Stimulated activated naive B cell treated with anti-CD40 and anti-IgM and Interleukin-4, amounts not matched to agents 10 μg/mL and 1 μg/mL and 100 μg/mL, for 72 hours (primary cell): Measurements from ENCODE around the gene NFRKB.

Experiments used
- ATAC-seq, 2 donors: fragments of 150-1000 bp; cut with Tn5 transposase; replicated peaks; 2 replicates each; pipeline ENCODE4 v1.10.0; 2021; ENCODE audit warnings: moderate library complexity in 1 of 2
- DNase-seq: peaks from one replicate; pipeline ENCODE4 v3.0.0; 2021
- H3K27ac Mint-ChIP-seq: one replicate; pipeline ENCODE4 v1.8.0; 2022; ENCODE audit warnings: mild to moderate bottlenecking, mixed read lengths
- H3K27me3 Mint-ChIP-seq, 2 donors: one replicate each; pipeline ENCODE4 v1.8.0; 2022; ENCODE audit warnings: mixed read lengths in 2 of 2
- H3K36me3 Mint-ChIP-seq, 2 donors: one replicate each; pipeline ENCODE4 v1.8.0; 2022; ENCODE audit warnings: mixed read lengths in 2 of 2, mild to moderate bottlenecking in 1 of 2
- H3K4me1 Mint-ChIP-seq, 2 donors: one replicate each; pipeline ENCODE4 v1.8.0; 2022; ENCODE audit warnings: mixed read lengths in 2 of 2, mild to moderate bottlenecking in 1 of 2
- H3K4me3 Mint-ChIP-seq, 2 donors: one replicate each; pipeline ENCODE4 v1.8.0; 2022; ENCODE audit warnings: mild to moderate bottlenecking in 2 of 2, mixed read lengths in 2 of 2, moderate library complexity in 1 of 2
- H3K9me3 Mint-ChIP-seq, 2 donors: one replicate each; pipeline ENCODE4 v1.8.0; 2022; ENCODE audit warnings: mixed read lengths in 2 of 2, mild to moderate bottlenecking in 1 of 2

Gene NFRKB

GRCh38 chr11:129895126-129896041 is at the start of gene NFRKB:
NFRKB (minus strand) TSS chr11:129895578; CDS start chr11:129892849, 2,729 bp downstream.
- Mint-ChIP-seq H3K9me3 (no peaks in the 10 kb centered on the region), H3K4me3 (peak within 1 kb of the TSS; percentile 91 to 92), H3K36me3 (peaks cover 17 to 30% of the 10 kb centered on the region in 2 donors), H3K27ac (peak within 1 kb of the TSS; percentile 91), H3K27me3 (no peaks in the 10 kb centered on the region), H3K4me1 (peaks cover 18 to 33% of the 10 kb centered on the region in 2 donors)
- ATAC-seq (peak; percentile 97 to 98), DNase-seq (peak; percentile 77)

- no peak overlapping the region for H3K27ac Mint-ChIP-seq
- no peak overlapping the region for H3K4me3 Mint-ChIP-seq
- no peak for ATAC-seq
- H3K36me3 Mint-ChIP-seq = peaks cover 39 to 65% of the 10 kb centered on the region in 2 donors
- peaks cover 7 to 22% of the 10 kb centered on the region in 2 donors for H3K4me1 Mint-ChIP-seq
- no peaks in the 10 kb centered on the region for H3K27me3 Mint-ChIP-seq
- no peaks in the 10 kb centered on the region for H3K9me3 Mint-ChIP-seq
- DNase-seq = no peak
These were observed 49.3 kb upstream of the NFRKB start for GRCh38 chr11:129944696-129945095.

- ATAC-seq (no peak), DNase-seq (no peak)
- H3K9me3 Mint-ChIP-seq = no peaks in the 10 kb centered on the region
- H3K36me3 Mint-ChIP-seq = peaks cover 39 to 69% of the 10 kb centered on the region in 2 donors
- H3K27ac Mint-ChIP-seq = no peak overlapping the region
- H3K4me3 Mint-ChIP-seq = no peak overlapping the region
- no peaks in the 10 kb centered on the region for H3K27me3 Mint-ChIP-seq
- H3K4me1 Mint-ChIP-seq = peaks cover 16 to 23% of the 10 kb centered on the region in 2 donors
These were observed 47.7 kb upstream of the NFRKB start for GRCh38 chr11:129943036-129943435.

- Mint-ChIP-seq H3K4me1 (peaks cover 9 to 10% of the 10 kb centered on the region in 2 donors), H3K36me3 (peaks cover 18 to 59% of the 10 kb centered on the region in 2 donors), H3K27me3 (no peaks in the 10 kb centered on the region), H3K9me3 (no peaks in the 10 kb centered on the region), H3K27ac (no peak overlapping the region), H3K4me3 (no peak overlapping the region)
- DNase-seq (no peak), ATAC-seq (no peak)
These were observed 44.1 kb upstream of the NFRKB start for GRCh38 chr11:129939510-129939909.

GRCh38 chr11:129938764-129939163 is 43.4 kb upstream of the NFRKB start:
- Mint-ChIP-seq H3K9me3 (no peaks in the 10 kb centered on the region), H3K27ac (no peak overlapping the region), H3K27me3 (no peaks in the 10 kb centered on the region), H3K4me3 (no peak overlapping the region), H3K36me3 (peaks cover 23 to 64% of the 10 kb centered on the region in 2 donors), H3K4me1 (peaks cover 9 to 10% of the 10 kb centered on the region in 2 donors)
- DNase-seq (no peak), ATAC-seq (no peak)

- H3K27ac Mint-ChIP-seq = peak overlapping the region; percentile 2
- ATAC-seq (peak; percentile 88 to 92), DNase-seq (peak; percentile 6)
- H3K9me3 Mint-ChIP-seq = no peaks in the 10 kb centered on the region
- no peaks in the 10 kb centered on the region for H3K27me3 Mint-ChIP-seq
- H3K36me3 Mint-ChIP-seq = peaks cover 20 to 64% of the 10 kb centered on the region in 2 donors
- peak overlapping the region in 1 of 2 donors; percentile 2 for H3K4me3 Mint-ChIP-seq
- H3K4me1 Mint-ChIP-seq = peaks cover 9 to 10% of the 10 kb centered on the region in 2 donors
These were observed 42.3 kb upstream of the NFRKB start for GRCh38 chr11:129937592-129938238.

- no peaks in the 10 kb centered on the region for H3K9me3 Mint-ChIP-seq
- peaks cover 9 to 10% of the 10 kb centered on the region in 2 donors for H3K4me1 Mint-ChIP-seq
- DNase-seq = no peak
- H3K27ac Mint-ChIP-seq = no peak overlapping the region
- H3K36me3 Mint-ChIP-seq = peaks cover 34 to 62% of the 10 kb centered on the region in 2 donors
- no peak overlapping the region for H3K4me3 Mint-ChIP-seq
- ATAC-seq = no peak
- no peaks in the 10 kb centered on the region for H3K27me3 Mint-ChIP-seq
These were observed 40.3 kb upstream of the NFRKB start for GRCh38 chr11:129935723-129936122.

GRCh38 chr11:129933891-129934290 is 38.5 kb upstream of the NFRKB start:
- no peak for DNase-seq
- no peaks in the 10 kb centered on the region for H3K27me3 Mint-ChIP-seq
- H3K27ac Mint-ChIP-seq = no peak overlapping the region
- H3K9me3 Mint-ChIP-seq = no peaks in the 10 kb centered on the region
- peaks cover 34 to 71% of the 10 kb centered on the region in 2 donors for H3K36me3 Mint-ChIP-seq
- no peak for ATAC-seq
- H3K4me1 Mint-ChIP-seq = peaks cover 6 to 10% of the 10 kb centered on the region in 2 donors
- H3K4me3 Mint-ChIP-seq = no peak overlapping the region

- Mint-ChIP-seq H3K36me3 (peaks cover 32 to 69% of the 10 kb centered on the region in 2 donors), H3K27ac (no peak overlapping the region)
- no peak for ATAC-seq
These were observed 37.9 kb upstream of the NFRKB start for GRCh38 chr11:129933262-129933661.

GRCh38 chr11:129932381-129933067 is 37.1 kb upstream of the NFRKB start:
- peaks cover 35 to 68% of the 10 kb centered on the region in 2 donors for H3K36me3 Mint-ChIP-seq
- H3K4me1 Mint-ChIP-seq = no peaks in the 10 kb centered on the region
- DNase-seq = no peak
- H3K4me3 Mint-ChIP-seq = no peak overlapping the region
- no peak overlapping the region for H3K27ac Mint-ChIP-seq
- H3K9me3 Mint-ChIP-seq = no peaks in the 10 kb centered on the region
- H3K27me3 Mint-ChIP-seq = no peaks in the 10 kb centered on the region
- no peak for ATAC-seq

More at GRCh38 chr11:129933262-129933661, 37.9 kb upstream of the NFRKB start:
- no peak for DNase-seq
- Mint-ChIP-seq H3K4me1 (peaks cover under 1 to 7% of the 10 kb centered on the region in 2 donors), H3K4me3 (no peak overlapping the region), H3K27me3 (no peaks in the 10 kb centered on the region), H3K9me3 (no peaks in the 10 kb centered on the region)

GRCh38 chr11:129930743-129931142 is 35.4 kb upstream of the NFRKB start:
- no peak for ATAC-seq
- H3K4me1 Mint-ChIP-seq = no peaks in the 10 kb centered on the region
- DNase-seq = no peak
- no peak overlapping the region for H3K27ac Mint-ChIP-seq
- no peaks in the 10 kb centered on the region for H3K27me3 Mint-ChIP-seq
- no peaks in the 10 kb centered on the region for H3K9me3 Mint-ChIP-seq
- no peak overlapping the region for H3K4me3 Mint-ChIP-seq
- peaks cover 40 to 67% of the 10 kb centered on the region in 2 donors for H3K36me3 Mint-ChIP-seq

- ATAC-seq (no peak), DNase-seq (no peak)
- H3K27me3 Mint-ChIP-seq = no peaks in the 10 kb centered on the region
- no peak overlapping the region for H3K27ac Mint-ChIP-seq
- no peaks in the 10 kb centered on the region for H3K4me1 Mint-ChIP-seq
- no peak overlapping the region for H3K4me3 Mint-ChIP-seq
- no peaks in the 10 kb centered on the region for H3K9me3 Mint-ChIP-seq
- peaks cover 43 to 67% of the 10 kb centered on the region in 2 donors for H3K36me3 Mint-ChIP-seq
These were observed 34.9 kb upstream of the NFRKB start for GRCh38 chr11:129930296-129930695.

- no peaks in the 10 kb centered on the region for H3K9me3 Mint-ChIP-seq
- H3K4me3 Mint-ChIP-seq = no peak overlapping the region
- H3K36me3 Mint-ChIP-seq = peaks cover 42 to 67% of the 10 kb centered on the region in 2 donors
- H3K27me3 Mint-ChIP-seq = no peaks in the 10 kb centered on the region
- ATAC-seq = no peak
- H3K27ac Mint-ChIP-seq = no peak overlapping the region
- no peaks in the 10 kb centered on the region for H3K4me1 Mint-ChIP-seq
- no peak for DNase-seq
These were observed 34.3 kb upstream of the NFRKB start for GRCh38 chr11:129929721-129930120.
